ENCODE measurements around the gene LAMA4.

Gene LAMA4

GRCh38 chr6:112085286-112086065 is 168.9 kb downstream of the LAMA4 start:
- TF ChIP-seq CTCF (IDR thresholded peaks at IDR 0.05): no peak

GRCh38 chr6:112081569-112081968 is 172.8 kb downstream of the LAMA4 start:
- TF ChIP-seq CTCF (IDR thresholded peaks at IDR 0.05): no peak

GRCh38 chr6:112066606-112067005 is 187.8 kb downstream of the LAMA4 start:
- TF ChIP-seq CTCF (IDR thresholded peaks at IDR 0.05): no peak

- TF ChIP-seq CTCF (IDR thresholded peaks at IDR 0.05): no peak
Measured at GRCh38 chr6:112065426-112065986, 188.9 kb downstream of the LAMA4 start.

GRCh38 chr6:112062966-112063365 is 191.4 kb downstream of the LAMA4 start:
- TF ChIP-seq CTCF (IDR thresholded peaks at IDR 0.05): no peak

- no peak for TF ChIP-seq CTCF (IDR thresholded peaks at IDR 0.05)
Measured at GRCh38 chr6:112061605-112062004, 192.8 kb downstream of the LAMA4 start.

Measured in LNCAP (cell line).